GM21423 (cell line): Measurements from ENCODE around the gene FABP2.
"Not testable (repeated sequence)": the region's sequence is repeated elsewhere in the genome, so short reads cannot be mapped to it uniquely, and the experiment has no call there.

Experiments used
- ATAC-seq: cut with Tn5 transposase; IDR thresholded peaks from one replicate; pipeline ENCODE4 v1.9.1; 2021; ENCODE audit warnings: mild to moderate bottlenecking, moderate library complexity; ENCODE audit not compliant: unreplicated experiment

The FABP2 gene

GRCh38 chr4:119313237-119313636, 8.7 kb downstream of the FABP2 start:
- ATAC-seq: no peak

- ATAC-seq: no peak
Measured at GRCh38 chr4:119310826-119311225, 11.1 kb downstream of the FABP2 start.

- ATAC-seq: no peak
Measured at GRCh38 chr4:119307606-119308005, 14.3 kb downstream of the FABP2 start.

- no peak for ATAC-seq
Measured at GRCh38 chr4:119304431-119304830, 17.5 kb downstream of the FABP2 start.

GRCh38 chr4:119303587-119304305, 18.2 kb downstream of the FABP2 start:
- ATAC-seq: no peak

DNA sequence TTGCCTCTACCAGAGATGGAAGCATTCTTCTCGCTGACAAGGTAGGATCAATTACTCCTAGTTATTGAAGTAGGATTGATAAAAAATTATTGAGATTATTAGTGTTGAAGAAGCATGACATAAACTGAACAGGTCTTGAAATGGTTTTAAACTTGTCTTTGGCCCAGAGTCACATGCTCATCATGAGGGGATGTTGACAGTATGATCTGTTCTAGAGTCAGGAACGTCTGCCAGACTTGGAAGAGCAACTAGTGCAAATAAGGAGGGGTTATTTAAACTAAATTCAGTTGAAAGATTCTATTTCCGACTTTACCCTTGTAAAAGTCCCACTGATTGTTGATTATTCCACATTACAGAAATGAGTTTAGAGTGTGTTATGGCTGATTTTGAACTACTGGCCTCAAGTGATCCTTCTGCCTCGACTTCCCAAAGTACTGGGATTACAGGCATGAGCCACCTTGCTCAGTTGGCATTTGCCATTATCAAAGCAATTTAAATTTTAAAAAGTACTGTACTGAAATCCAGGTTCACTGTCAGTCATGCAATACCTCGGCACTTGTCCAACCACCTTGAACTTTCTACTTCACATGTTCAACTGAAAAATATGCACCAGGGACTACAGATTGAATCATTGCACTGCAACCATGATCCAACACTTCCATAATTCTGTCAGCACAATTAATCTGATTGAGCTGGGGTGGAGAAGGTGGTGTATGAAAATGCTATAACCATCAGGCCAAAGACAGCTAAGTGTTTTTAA, 19.7 kb downstream of the FABP2 start:
- ATAC-seq: no peak

DNA sequence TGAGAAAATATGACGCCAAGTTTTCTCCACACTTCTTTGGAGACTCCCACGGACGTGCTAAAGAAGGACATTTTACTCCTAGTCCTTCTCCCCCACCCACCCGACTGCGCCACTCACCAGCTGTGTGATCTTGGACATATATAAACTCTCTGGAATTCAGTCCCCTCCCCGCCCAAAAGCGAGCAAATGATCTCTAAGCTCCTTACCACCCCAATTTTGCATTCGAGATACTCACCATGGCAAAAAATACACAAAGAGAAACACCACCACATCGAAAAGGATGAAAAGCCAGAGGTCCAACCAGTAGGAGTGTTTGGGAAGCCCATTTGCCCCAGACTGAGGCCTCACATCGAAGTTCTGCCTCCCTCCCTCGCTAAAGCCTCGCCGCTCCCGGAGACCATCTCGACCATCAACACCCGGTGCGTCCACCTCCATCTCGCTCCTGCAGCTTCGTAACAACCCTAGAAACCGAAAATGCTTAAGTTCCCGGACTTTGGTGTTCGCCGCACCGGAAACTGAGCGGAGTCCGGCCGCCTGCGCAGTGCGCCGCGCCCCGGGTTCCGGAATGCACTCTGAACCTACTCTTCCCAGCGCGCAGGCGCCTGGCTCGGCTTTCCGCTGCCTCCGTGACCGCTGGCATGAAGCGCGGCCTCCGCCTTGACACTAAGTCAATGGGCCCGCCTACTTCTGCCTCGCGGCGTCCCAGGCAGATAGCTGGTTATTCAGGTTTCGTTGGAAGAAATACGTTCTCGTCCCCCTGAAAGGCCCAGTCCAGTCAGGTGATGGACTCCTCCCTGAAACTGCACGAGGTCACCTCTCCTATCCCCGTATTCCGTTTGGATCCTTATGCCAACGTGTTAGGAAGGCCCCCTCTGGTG, 21.6 kb downstream of the FABP2 start:
- peak; percentile 96 for ATAC-seq

DNA sequence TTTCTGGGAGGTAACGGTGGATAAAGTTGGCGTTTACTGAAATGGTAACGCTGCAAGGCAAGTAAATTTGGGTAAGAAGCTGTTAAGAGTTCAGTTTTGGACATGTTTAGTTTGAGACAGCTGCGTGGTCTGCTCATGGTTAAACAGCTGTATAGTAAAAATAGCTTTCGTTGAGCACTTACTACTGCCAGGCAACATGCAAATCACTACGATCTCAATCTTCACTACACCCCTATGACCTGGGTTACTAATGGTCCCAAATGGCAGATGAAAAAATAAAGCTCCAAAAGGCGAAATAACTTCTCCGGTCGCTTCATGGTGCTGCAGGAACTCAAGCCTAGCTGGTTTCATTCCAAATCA, 22.2 kb downstream of the FABP2 start:
- peak; percentile 46 for ATAC-seq

GRCh38 chr4:119299260-119299671, 22.7 kb downstream of the FABP2 start:
- no peak for ATAC-seq

DNA sequence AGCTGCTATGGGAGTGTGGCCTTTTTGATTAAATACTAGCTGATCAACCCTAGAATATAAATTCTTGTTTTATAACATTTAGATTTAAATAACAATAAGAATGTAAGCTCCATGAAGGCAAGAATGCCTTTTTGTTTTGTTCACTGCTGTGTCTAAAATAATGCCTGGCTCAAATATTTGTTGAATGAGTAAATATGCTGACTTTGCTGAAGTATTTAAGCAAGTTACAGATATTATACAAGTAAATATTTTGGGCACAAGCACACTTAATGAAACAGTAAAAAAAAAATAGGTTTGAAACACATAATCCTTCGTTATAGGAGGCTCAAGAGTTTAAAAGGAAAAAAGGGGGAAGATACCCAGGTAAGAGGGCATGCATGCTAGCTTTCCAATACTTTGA, 24.1 kb downstream of the FABP2 start:
- no peak for ATAC-seq

- no peak for ATAC-seq
Measured at GRCh38 chr4:119296356-119296755, 25.6 kb downstream of the FABP2 start.

DNA sequence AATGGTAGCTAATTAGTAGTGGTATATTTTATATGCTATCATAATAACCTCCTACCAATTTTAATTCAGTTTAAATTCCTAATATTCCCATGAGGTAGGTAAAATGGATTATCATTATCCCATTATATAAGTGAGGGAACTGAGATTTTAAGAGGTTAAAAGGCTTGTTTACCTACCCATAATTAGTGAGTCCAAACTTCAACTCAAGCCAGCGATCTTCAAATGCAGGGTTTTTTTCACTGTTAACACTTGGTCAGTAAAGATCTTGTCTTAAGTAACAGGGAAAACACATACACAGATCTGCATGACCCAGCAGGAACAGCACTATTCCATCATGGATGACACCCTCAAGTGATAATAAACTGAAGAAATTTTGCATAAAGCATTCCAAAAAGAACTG, 31.3 kb downstream of the FABP2 start:
- ATAC-seq: no peak

DNA sequence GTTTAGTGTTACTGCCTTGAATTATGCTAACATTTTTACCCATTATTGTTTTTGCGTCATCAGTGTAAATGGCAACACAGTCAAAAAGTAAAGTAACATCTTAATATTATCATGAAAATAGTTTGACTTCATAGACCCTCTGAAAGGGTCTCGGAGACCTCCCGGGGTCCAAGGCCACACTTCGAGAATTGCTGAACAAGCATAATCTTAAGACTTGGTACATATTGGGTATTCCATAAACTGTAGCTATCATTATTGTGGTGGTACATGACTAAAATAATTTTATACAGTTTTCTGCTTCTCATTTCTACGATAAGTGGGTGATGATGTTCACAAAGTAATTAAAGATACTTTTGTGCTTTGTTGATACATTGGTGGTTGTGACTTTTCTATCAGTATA, 32.6 kb downstream of the FABP2 start:
- no peak for ATAC-seq

GRCh38 chr4:119286377-119287002, 35.4 kb downstream of the FABP2 start:
- peak; percentile 56 for ATAC-seq

GRCh38 chr4:119284876-119285780, 36.8 kb downstream of the FABP2 start:
- ATAC-seq: peak; percentile 55

GRCh38 chr4:119281393-119281792, 40.5 kb downstream of the FABP2 start:
- no peak for ATAC-seq

- ATAC-seq: not testable (repeated sequence)
Measured at GRCh38 chr4:119279945-119280344, 42.0 kb downstream of the FABP2 start.

- ATAC-seq: not testable (repeated sequence)
Measured at GRCh38 chr4:119279541-119279940, 42.4 kb downstream of the FABP2 start.

DNA sequence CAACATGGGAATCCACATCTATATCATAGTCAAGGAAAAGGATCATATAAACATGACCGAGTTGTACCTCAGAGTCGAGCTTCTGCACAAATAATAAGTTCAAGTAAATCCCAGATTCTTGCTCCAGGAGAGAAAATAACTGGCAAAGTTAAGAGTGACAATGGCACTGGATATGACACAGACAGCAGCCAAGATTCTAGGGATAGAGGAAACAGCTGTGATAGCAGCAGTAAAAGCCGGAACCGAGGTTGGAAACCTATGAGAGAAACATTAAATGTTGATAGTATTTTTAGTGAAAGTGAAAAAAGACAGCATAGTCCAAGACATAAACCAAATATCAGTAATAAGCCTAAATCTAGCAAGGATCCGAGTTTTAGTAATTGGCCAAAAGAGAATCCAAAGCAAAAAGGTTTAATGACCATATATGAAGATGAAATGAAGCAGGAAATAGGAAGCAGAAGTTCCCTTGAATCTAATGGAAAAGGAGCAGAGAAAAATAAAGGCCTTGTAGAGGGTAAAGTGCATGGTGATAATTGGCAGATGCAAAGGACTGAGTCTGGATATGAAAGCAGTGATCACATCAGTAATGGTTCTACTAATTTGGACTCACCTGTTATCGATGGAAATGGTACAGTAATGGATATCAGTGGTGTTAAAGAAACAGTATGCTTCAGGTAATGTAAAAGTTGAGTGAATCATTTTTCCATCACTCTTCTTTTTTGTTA, 50.4 kb downstream of the FABP2 start:
- no peak for ATAC-seq
